Ovary (tissue), 3 donors: Measurements from ENCODE around the gene MAP7.

Experiments used
- EP300 ChIP-seq: sonication (generic); formaldehyde crosslinking; IDR thresholded peaks from one replicate; pipeline ENCODE4 v1.6.1; 2017; ENCODE audit warnings: antibody characterized with exemption
- POLR2A ChIP-seq: fragments of 450-650 bp; IDR thresholded peaks from one replicate; pipeline ENCODE4 v1.6.1; 2017; ENCODE audit warnings: antibody characterized with exemption, mild to moderate bottlenecking, moderate library complexity
- TF ChIP-seq, protein P1 (sequence below), 3 donors: fragments of 450-650 bp in 2 of 3; fragments of 200-600 bp in 1 of 3; IDR thresholded peaks; one replicate each; pipeline versions ENCODE4 v1.5.1 to v1.8.0; 2016 to 2022; ENCODE audit warnings: antibody characterized with exemption in 3 of 3, mild to moderate bottlenecking in 1 of 3
- donor health status: DM: no; HTN: no; CAD: no.

DNA sequence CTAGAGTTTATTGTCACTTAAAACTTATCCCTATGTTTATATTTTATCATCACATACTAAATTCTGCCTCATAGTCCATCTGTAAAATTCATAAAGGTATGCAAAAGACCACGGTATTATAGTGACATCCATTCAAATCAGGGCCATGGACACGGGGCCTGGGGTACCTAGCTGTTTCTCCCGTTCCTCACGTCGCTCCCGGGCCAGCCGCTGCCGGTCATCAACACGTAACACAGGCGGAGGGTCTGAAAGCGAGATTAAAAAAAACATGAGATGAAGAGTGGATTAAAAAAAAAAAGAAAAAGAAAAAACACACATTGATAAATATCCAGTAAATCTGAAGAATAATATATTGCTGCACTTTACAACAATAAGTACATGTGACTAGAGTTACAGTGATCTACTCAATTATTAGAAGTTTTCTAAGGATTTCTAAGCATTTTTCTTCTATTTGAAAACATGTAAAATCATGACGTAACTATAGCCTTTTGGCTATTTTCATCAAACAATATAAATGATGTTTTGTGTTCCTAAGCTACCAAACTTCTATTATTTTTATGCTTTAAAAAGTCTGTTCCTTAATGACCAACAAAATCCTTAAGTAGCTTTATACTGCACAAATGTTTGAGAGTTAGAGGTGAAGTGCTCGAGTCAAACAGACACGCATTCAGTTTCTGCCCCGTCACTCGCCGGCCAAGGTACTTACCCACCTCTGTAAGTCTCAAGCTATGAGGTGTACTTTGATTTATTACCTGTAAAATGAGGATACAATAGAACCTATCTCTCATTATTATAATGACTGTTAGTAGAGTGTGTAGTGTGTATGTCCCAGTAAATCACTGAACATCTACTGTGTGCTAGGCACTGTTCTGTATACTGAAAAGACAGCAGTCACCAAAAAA is 138.5 kb downstream of the MAP7 start:
- TF ChIP-seq, protein P1, sequence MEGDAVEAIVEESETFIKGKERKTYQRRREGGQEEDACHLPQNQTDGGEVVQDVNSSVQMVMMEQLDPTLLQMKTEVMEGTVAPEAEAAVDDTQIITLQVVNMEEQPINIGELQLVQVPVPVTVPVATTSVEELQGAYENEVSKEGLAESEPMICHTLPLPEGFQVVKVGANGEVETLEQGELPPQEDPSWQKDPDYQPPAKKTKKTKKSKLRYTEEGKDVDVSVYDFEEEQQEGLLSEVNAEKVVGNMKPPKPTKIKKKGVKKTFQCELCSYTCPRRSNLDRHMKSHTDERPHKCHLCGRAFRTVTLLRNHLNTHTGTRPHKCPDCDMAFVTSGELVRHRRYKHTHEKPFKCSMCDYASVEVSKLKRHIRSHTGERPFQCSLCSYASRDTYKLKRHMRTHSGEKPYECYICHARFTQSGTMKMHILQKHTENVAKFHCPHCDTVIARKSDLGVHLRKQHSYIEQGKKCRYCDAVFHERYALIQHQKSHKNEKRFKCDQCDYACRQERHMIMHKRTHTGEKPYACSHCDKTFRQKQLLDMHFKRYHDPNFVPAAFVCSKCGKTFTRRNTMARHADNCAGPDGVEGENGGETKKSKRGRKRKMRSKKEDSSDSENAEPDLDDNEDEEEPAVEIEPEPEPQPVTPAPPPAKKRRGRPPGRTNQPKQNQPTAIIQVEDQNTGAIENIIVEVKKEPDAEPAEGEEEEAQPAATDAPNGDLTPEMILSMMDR (IDR thresholded peaks at IDR 0.05) = no peak
- TF ChIP-seq POLR2A (no peak), EP300 (no peak)
